GM18868 (cell line): ENCODE measurements around the gene PRKAG2.

Experiments used
- ATAC-seq: cut with Tn5 transposase; IDR thresholded peaks from one replicate; pipeline ENCODE4 v1.9.1; 2021; ENCODE audit warnings: mild to moderate bottlenecking, moderate library complexity; ENCODE audit not compliant: unreplicated experiment

PRKAG2 gene

DNA sequence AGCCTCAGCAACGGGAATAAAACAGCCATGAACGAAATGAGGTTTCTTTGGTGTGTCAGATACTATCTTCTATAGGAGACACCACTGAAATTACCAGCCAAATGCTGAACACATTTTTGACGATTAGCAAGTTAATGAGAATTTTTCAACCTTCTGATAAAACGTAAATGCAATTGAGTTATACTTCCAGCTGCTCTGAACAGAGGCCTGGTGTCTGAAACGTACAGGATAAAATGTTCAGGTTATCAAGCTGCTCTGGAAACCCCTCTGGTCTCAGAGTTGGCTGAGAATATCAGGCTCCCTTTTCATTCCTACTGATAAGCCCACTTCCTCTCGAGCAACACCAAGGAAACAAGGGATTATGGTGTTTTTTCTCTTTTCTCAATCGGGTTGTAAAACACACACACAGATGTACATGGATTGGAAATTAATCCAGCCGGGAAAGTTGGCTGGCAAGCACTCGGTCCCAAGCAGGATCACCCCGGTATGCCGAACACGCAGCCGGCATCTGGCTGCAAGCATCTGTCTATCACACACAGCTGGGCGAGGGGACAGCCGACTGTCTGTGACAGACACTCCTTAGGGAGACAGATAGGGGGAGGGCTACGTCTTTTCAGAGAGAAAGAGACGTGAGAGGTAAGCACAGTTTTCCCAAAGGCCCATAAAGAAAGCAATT, 171.8 kb downstream of the PRKAG2 start:
- ATAC-seq = no peak

DNA sequence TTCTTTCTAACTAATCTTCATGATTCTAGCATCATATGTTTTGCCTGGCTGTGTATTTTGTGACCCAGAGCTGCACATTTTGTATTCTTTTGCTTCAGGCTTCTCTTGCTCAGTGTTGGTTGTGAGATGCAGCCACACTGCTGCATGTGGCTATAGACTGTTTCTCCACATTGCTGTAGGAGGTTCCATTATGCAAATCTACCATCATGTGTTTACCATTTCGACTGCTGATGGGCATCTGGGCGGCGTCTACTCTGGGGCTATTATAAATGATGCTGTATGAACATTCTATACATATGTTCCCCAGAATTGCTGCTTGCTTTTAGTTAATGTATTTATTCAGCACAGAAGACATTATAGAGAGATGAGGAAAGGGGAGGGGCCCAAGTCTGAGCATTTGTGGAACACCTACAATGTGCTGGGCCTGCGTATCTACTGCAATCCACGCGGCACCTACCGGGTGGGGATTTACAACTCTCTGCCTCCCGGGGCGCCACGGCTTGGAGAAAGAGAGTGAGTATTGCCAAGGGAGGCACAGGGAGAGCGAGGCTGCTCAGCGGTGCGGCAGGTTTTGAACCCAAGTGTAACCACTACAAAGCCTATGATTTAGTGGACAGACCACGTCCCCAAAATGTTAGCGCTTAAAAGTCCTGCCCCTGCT, 172.5 kb downstream of the PRKAG2 start:
- ATAC-seq = no peak

DNA sequence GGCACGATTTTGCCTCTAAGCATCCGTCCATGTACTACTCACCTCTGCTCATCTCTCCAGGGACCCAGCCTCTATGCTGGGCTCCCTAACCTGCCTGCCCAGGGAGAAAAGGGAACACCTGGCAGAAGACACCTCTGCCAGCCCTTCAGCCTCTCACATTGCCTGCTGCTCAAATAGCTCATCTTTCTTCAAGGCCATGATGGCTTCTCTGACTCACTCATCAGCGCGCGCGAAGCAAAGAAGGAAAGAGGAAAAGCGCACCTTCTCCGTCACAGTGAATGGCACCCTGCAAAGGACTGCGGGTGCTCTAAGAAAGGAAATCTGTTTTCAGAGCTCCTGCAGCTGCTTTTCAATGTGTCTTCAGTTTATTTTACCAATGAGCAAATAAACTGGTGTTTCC, 174.0 kb downstream of the PRKAG2 start:
- no peak for ATAC-seq

GRCh38 chr7:151700586-151701165, 176.2 kb downstream of the PRKAG2 start:
- no peak for ATAC-seq

DNA sequence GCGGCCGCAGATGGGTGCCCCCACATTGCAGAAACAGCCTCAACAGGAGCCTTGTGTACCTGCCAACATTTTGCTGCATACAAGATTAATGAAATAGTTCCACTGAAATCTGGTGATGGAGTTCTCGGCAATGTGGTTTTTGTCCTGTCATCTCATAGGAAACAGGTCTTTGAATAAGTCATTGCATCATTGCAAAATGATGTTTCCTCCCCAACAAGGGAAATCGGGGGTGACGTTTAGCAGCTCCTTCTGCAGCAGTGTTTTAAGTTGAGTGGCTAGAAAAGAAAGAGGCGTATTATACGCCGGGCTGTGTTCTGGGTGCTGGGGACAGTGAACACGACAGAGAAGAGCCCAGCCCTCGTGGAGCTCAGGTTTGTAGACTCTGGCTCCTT, 177.0 kb downstream of the PRKAG2 start:
- no peak for ATAC-seq

DNA sequence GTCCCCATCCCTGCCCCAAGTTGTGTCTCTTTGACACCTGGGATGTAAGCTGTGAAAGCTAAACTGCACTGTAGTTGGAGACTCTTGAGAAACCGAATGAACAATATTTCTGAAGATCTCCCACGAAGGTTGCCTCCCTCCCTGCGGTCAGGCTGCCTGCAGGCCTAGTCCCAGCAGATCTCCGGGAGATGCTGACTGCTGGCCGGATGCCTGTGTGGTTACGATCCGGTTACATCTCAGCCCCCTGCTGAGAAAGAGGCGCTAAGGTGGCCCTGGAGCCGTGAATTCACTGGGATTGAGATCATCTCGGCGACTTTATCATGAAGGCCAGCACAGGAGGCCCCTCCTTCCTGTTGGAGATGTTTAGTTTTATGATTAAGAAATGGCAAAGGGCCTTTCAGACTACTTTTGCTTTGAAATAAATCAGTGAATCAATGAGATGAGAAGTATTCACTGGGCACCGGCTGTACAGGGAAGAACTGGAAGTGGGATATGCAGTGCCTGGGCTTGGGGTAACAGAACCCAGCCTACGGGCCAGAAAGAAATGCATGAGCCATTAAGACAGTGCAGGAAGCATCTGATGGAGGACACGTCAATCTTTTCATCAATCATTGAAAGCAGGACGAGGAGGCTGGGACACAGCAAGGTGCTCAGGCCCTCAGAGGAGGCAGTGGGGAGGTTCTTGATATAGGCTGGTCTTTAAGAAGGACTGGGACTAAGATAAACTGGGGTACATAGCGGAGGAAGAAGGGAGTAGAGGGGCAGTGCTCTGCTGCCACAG, 177.6 kb downstream of the PRKAG2 start:
- ATAC-seq = no peak

DNA sequence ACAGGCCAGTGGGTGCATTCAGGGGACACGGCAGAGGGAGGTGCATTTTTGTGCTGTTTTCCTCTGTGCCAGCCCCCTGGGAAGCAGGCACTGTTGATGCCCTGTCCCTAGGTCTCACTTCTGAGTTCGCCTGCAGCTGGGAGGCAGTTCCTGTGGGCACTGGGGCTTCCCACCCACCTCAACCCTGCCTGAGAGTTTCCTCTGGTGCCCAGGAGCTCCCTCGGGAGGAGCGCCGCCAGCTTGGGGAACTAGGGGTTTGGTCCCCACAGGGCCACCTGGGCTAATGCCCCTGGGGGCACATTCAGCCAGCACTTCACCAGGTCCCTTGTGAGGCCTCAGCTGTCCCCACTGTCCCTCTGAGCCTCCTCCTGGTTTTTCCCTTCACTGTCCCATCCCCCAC, 179.0 kb downstream of the PRKAG2 start:
- ATAC-seq = no peak

DNA sequence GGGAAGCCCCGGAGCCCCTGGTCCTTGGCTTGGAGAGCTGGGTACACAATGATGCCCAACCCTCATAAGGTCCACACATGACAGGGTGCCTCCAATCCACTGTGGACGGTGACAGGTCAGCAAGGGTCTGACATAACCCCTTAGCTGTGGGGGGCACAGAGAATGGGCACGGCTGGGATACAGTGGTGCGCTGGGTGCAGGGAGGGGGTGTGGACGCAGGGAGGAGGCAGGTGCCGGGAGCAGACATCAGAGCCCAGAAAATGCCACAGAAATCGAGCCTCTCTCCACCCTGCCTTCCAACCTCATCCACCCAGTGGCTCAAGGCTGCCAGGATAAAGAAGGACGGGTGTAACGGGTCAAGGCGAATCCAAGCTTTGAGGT, 179.4 kb downstream of the PRKAG2 start:
- ATAC-seq = no peak

DNA sequence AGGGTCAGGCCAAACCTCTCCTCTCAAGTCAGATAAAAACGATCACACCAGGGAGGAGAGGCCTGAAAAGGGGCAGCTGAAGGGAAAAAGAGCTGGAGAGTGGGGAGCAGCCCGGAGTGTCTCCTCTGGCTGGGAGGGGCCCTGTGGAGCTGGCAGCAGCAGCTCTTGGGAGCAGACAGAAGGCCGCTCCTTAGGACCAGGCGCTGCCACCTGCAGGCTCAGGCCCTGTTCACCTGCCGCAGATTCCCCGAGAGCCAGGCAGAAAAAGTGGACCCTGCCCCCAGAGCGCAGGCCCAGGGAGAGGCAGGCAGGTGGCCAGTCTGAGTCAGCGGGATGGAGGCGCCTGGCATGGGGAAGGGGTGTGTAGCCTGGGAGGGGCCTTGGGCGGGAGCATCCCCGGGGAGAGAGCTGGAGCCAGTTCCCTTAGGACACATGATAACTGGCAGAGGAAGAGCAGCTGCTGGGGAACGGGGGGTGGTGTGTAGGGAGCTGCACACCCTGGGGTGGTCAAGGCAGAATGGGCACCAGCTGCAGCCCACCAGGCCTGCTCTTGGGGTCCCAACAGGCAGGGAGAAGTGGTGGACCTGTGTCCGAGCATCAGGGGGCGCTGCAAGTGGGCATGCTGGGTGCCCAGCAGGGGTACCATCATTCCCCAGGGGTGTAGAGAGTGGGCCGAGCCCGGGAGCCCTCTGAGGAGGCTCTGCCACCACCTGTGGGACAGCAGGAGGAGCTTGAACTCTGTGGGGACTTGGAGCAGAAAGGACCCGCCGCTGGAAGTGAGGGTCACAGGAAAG, 180.0 kb downstream of the PRKAG2 start:
- ATAC-seq = no peak

- ATAC-seq = no peak
These were observed 180.9 kb downstream of the PRKAG2 start for GRCh38 chr7:151695951-151696541.

- ATAC-seq = no peak
These were observed 181.9 kb downstream of the PRKAG2 start for GRCh38 chr7:151694828-151695580.

GRCh38 chr7:151694441-151694827, 182.5 kb downstream of the PRKAG2 start:
- no peak for ATAC-seq

GRCh38 chr7:151693140-151693539, 183.8 kb downstream of the PRKAG2 start:
- ATAC-seq = no peak

GRCh38 chr7:151692721-151693120, 184.2 kb downstream of the PRKAG2 start:
- ATAC-seq = no peak

DNA sequence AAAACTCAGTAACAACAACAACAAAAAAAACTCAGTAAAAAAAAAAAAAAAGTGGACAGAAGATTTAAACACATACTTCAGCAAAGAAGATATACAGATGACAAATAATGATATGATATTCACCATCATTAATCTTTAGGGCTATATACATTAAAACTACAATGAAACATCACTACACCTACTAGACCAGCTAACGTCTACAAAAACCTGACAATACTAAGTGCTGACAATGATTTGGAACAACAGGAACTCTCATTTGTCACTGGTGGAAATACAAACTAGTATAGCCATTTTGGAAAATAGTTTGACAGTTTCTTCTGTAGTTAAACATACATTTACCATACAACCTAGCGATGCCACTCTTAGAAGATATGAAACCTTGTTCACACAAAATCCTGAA, 185.5 kb downstream of the PRKAG2 start:
- ATAC-seq = no peak

- no peak for ATAC-seq
These were observed 186.3 kb downstream of the PRKAG2 start for GRCh38 chr7:151690606-151691005.

DNA sequence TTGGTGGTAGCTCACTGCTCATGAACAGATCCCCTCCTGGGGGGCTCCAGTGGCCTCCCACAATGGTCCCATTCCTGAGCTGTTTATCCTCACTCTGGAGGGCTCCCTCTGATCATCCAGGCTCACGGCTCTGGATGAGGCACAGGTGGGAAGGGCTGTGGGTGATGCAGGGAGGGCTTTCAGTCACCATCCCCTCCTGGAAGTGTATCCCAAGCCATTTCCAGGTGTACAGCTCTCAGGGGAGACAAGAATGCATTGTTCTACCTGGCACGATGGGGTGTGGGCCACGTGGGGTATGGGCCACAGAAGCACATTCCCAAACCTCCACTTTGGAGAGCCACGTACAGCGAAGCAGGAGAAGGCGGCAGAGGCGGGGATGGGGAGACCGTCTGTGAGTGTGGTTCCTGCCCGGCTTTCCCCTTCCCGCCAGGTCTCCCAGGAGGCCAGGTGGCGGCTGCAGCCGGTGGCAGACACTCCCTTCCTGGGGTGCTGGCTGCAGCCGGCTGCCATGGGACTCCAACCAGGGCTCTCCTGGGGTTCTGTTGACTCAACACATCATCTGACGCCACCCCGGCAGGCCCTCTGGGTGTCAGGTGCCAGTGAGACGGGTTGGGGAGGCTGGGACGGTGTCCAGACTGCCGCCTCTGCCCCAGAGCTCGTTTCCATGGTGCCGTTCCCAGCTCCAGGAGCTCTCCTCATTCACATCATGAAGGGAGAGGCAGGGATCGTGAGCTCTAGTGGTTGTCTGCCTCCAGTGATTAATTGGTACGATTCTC, 187.5 kb downstream of the PRKAG2 start:
- no peak for ATAC-seq

DNA sequence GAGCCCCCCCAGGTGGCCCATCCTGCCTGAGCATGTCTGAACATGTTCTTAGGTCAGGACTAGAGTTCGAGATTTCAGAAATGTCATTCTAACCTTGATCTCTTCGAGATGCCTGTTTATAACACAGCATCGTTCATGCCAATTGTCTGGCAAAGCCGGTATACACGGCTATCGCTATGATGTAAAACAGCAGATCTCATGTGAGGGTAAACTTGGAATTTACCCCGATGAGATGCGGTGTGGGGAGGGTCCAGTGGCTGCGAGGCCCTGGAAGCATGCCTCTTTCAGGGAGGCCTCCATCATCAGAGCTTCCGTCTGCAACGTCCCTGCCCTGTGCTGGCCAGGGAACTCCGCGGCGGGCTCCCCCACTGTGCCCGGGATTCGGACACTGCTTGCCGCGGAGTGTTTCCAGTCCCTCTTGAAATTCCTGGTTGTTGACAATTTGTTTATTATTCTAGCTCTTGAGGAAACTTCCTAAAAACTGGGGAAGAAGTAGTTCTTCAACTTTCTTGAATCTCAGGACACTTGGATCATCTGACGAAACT, 188.6 kb downstream of the PRKAG2 start:
- ATAC-seq = no peak
